Kidney epithelial cell (primary cell): ENCODE measurements around the gene ZACN. TPM values are rescaled to one million over a fixed set of nuclear protein-coding genes. Genes with fewer than 3 reads are reported as not detected.

Experiments used
- DNase-seq: peaks from one replicate; pipeline ENCODE4 v3.0.0-alpha.2; 2010; ENCODE audit warnings: low read depth
- H3K27me3 ChIP-seq: 2 replicates; pipeline ENCODE4 v1.6.0; 2011; ENCODE audit warnings: low read length; ENCODE audit not compliant: control insufficient read depth, insufficient read depth
- H3K36me3 ChIP-seq: 2 replicates; pipeline ENCODE4 v1.5.1; 2011; ENCODE audit warnings: low read length; ENCODE audit not compliant: control insufficient read depth, insufficient read depth
- H3K4me3 ChIP-seq: 2 replicates; pipeline ENCODE4 v1.5.1; 2011; ENCODE audit warnings: low read depth, mild to moderate bottlenecking, control low read depth, low read length
- CTCF ChIP-seq: IDR thresholded peaks from 2 replicates; pipeline ENCODE4 v1.5.1; 2011; ENCODE audit warnings: mild to moderate bottlenecking, moderate library complexity, low read length, control low read depth, inconsistent platforms; ENCODE audit not compliant: insufficient read depth, poor library complexity, severe bottlenecking
- total RNA-seq: library from RNA; depleted of rRNA; stranded (reverse); fragments of >200 nt; gene quantifications from 2 replicates; pipeline ENCODE4 v1.2.3, GENCODE V29; 2015

ZACN gene
- total RNA-seq, 1 donor from 2014 or later, result not detected

- DNase-seq, result no peak
- Histone ChIP-seq H3K36me3 (peaks cover 5% of the 10 kb centered on the region), H3K27me3 (no peaks in the 10 kb centered on the region), H3K4me3 (no peak overlapping the region)
- TF ChIP-seq CTCF, result no peak
Measured at GRCh38 chr17:76089680-76090516, 10.9 kb downstream of the ZACN start.

DNA sequence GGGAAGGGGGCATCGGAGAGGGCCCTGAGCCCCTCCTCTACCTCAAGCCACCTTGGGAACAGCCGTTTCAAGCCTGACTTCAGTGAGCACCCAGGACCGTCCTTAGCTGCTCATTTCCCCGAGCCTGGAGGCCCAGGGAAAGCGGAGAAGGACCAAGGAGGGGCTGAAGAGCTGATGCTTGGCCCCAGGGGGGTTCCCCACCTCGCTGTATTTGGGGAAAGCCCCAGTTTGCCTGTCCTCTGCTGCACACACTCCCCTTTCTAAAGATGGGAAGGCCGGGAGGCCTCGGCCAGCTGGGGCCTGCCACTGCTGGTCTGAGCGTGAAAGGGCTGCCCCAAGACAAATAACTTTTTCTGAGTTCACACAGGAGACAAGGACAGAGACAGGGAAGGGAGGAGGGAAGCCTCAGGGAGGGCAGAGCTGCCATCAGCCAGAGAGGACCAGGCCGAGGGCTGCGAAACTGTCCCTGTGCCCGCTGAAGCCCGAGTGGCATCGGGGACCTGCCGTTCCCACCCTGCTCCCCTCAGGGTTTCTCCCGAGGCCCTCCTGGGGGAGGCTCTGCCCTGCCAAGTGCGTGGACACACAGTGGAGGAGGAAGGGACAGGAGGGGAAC, 11.6 kb downstream of the ZACN start:
- TF ChIP-seq CTCF, result no peak
- Histone ChIP-seq H3K27me3 (no peaks in the 10 kb centered on the region), H3K4me3 (no peak overlapping the region), H3K36me3 (peaks cover 5% of the 10 kb centered on the region)
- no peak for DNase-seq

- peaks cover 5% of the 10 kb centered on the region for H3K36me3 ChIP-seq
- no peak for DNase-seq
- no peak for TF ChIP-seq CTCF
- H3K4me3 ChIP-seq, result no peak overlapping the region
- H3K27me3 ChIP-seq, result no peaks in the 10 kb centered on the region
Measured at GRCh38 chr17:76091526-76092286, 12.7 kb downstream of the ZACN start.

DNA sequence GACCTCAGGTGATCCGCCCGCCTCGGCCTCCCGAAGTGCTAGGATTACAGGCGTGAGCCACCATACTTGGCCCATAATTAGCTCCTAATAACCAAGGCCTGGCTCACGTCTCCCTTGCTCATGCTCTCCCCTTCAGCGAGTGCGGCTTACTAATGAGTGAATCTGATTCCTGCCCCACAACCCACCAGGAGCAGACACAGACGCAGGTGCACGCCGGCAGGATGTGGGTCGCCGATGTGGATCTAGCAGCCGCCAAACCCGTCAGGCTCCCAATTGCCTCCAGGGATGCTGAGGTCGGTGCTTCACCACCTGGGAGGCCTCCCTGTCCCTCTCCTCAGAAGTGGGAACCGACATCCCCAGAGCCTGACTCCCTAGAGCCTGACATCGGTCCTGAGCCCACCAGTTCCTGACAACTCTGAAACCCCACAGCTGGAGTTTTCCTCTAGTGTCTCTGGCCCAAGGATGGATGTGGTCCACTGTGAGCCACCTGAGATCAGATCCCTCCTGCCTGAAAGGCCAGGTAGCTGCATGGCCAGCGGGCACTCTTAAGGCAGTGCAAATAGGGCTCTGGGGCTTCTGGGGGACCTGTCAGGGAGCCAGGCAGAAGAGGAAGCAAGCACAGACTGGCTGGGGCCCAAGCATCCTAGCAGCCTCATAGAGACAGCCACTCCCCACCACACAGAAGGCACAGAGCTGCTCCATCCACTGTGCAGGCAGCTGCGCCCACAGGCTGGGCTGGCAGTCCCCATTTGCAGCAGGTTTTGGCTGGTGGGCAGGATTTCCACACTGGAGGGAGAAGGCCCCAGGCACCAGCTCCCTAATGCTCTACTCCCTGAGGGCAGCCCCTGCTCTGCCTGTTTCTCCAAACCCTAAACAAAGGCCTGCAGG, 13.8 kb downstream of the ZACN start:
- no peak overlapping the region for H3K4me3 ChIP-seq
- DNase-seq, result no peak
- no peak for TF ChIP-seq CTCF
- H3K27me3 ChIP-seq, result no peaks in the 10 kb centered on the region
- H3K36me3 ChIP-seq, result peaks cover 5% of the 10 kb centered on the region

- DNase-seq, result no peak
- no peak overlapping the region for H3K4me3 ChIP-seq
- no peak for TF ChIP-seq CTCF
- peaks cover 7% of the 10 kb centered on the region for H3K36me3 ChIP-seq
- H3K27me3 ChIP-seq, result no peaks in the 10 kb centered on the region
Measured at GRCh38 chr17:76094046-76094445, 15.1 kb downstream of the ZACN start.
